CD4-positive, alpha-beta T cell treated with Interleukin-4 for 1 hour (primary cell): Measurements from ENCODE around the gene MCL1.

Experiments
- DNase-seq, 2 donors: peaks; one replicate each; pipeline ENCODE4 v3.0.0-alpha.2; 2020 to 2022

The MCL1 gene

DNA sequence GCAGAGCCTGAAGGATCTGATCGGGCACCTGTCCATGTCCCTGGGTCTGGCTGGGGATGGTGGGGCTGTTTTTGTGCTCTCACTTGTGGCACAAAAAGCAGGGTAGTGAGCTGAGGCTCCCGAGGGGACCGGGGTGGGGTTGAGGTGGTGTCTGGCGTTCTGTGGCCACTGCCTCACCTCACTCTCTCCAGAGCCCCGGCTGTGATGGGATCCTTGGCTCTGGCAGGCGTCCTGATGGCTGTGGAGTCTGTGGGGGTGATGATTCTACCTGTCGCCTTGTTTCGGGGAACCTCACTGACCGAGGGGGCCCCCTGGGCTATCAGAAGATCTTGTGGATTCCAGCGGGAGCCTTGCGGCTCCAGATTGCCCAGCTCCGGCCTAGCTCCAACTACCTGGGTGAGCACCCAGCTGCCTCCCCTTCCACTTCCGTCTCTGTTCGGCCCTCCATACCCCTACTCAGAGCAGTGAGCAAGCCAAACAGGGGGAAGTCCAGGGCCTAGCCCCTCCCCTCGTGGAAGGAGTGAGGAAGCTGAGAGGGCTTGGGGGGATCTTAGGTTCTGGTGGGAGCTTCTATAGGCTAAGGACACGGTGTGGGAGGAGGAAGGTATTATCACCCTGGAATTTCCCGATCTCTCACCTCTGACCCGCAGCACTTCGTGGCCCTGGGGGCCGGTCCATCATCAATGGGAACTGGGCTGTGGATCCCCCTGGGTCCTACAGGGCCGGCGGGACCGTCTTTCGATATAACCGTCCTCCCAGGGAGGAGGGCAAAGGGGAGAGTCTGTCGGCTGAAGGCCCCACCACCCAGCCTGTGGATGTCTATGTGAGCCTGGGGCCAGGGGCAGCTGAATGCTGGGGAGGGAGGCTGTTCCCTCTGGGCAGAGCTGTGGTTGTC lies 23.2 kb downstream of the MCL1 start:
- DNase-seq = no peak

DNA sequence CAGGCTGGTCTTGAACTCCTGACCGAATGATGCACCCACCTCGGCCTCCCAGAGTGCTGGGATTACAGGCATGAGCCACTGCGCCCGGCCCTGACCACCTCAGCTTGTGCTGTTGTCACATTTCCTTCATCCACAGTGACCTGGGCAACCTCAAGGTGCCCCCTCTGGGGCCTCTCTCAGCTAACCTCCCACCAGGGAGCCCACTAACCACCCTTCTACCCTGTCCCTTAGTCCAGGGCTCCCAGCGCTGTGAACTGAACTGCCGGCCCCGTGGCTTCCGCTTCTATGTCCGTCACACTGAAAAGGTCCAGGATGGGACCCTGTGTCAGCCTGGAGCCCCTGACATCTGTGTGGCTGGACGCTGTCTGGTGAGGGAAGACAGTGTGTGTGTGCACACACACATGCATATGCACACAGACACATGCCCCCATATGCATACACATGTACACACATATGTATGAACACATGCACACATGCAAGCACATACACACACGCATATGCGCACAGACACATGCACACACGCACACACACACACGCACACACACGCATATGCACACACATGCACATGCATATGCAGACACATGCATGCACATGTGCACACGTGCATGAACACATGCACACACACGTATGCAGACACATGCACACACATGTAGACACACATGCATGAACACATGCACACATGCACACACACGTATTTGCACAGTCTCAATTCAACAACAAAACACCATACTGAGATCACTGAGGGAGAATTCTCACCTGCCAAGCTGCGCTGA lies 24.0 kb downstream of the MCL1 start:
- DNase-seq = no peak

DNA sequence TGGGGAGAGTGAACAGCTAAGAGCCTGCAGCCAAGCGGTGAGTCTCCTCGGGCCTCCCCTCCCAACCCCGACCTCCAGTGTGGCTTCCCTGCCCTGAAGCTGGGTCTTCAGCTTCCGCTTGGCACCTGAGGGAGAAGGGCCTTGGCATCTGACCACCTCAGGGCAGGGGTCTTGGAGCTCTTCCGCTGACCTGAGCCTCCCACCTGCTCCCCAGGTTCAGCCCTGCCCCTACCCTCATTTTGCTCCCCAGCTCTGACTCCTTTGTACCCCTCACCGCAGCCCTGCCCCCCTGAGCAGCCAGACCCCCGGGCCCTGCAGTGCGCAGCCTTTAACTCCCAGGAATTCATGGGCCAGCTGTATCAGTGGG lies 25.3 kb downstream of the MCL1 start:
- no peak for DNase-seq

DNA sequence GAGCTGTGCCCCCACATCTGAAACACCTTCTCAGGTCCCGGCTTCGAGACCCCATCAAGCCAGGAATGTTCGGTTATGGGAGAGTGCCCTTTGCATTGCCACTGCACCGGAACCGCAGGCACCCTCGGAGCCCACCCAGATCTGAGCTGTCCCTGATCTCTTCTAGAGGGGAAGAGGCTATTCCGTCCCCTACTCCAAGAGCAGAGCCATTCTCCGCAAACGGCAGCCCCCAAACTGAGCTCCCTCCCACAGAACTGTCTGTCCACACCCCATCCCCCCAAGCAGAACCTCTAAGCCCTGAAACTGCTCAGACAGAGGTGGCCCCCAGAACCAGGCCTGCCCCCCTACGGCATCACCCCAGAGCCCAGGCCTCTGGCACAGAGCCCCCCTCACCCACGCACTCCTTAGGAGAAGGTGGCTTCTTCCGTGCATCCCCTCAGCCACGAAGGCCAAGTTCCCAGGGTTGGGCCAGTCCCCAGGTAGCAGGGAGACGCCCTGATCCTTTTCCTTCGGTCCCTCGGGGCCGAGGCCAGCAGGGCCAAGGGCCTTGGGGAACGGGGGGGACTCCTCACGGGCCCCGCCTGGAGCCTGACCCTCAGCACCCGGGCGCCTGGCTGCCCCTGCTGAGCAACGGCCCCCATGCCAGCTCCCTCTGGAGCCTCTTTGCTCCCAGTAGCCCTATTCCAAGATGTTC lies 25.9 kb downstream of the MCL1 start:
- no peak for DNase-seq

DNA sequence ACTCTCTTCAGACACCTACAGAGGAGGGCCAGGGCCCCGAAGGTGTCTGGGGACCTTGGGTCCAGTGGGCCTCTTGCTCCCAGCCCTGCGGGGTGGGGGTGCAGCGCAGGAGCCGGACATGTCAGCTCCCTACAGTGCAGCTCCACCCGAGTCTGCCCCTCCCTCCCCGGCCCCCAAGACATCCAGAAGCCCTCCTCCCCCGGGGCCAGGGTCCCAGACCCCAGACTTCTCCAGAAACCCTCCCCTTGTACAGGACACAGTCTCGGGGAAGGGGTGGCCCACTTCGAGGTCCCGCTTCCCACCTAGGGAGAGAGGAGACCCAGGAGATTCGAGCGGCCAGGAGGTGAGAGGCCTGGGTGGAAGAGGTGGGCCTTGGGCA lies 26.5 kb downstream of the MCL1 start:
- DNase-seq = no peak

DNA sequence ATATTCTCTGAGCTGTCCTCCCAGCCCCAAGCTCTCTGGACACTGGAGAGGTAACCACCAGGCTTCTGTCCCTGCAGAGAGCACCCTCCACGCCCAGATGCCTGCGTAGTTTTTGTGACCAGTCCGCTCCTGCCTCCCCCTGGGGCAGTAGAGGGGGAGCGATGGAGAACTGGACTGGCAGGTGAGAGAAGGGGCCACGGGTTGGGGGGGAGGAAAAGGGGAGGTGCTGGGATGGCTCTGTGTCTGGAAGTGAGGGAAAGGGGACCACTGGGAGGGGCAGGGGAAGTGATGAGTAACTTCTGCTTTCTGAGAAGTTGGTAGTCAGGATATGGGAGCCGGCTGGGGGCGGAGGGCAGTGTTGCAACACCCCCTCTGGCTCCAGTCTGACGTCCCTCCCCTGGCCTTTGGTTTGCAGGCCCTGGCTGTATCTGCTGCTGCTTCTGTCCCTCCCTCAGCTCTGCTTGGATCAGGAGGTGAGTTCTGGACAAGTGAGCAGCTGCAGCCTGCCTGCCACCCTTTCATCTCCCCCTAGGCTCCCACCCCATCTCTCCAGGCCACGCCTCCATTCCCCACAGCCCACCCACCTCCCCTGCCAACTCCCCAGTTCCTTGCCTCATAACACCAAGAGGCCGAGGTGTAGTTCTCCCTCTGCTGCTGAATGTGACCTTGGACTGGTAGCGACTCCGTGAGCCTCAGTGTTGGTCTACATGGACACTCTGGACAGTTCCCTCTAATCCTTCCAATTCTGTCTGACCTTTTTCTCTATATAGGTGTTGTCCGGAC lies 27.1 kb downstream of the MCL1 start:
- peak in 1 of 2 donors; percentile 76 for DNase-seq

DNA sequence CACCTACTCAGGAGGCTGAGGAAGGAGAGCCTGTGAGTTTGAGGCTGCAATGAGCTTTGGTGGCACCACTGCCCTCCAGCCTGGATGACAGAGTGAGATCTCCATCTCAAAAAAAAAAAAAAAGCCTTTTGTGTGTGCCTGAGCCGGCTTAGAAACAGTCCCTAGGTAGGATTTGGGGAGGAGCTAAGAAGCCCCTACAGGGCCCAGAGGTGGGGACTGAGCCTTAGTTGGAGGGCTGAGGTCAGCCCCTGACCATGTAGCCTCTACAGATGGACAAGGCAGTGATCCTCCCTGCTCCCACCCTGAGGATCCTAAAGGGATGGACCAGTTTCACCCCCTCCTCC lies 27.7 kb downstream of the MCL1 start:
- DNase-seq = no peak

DNA sequence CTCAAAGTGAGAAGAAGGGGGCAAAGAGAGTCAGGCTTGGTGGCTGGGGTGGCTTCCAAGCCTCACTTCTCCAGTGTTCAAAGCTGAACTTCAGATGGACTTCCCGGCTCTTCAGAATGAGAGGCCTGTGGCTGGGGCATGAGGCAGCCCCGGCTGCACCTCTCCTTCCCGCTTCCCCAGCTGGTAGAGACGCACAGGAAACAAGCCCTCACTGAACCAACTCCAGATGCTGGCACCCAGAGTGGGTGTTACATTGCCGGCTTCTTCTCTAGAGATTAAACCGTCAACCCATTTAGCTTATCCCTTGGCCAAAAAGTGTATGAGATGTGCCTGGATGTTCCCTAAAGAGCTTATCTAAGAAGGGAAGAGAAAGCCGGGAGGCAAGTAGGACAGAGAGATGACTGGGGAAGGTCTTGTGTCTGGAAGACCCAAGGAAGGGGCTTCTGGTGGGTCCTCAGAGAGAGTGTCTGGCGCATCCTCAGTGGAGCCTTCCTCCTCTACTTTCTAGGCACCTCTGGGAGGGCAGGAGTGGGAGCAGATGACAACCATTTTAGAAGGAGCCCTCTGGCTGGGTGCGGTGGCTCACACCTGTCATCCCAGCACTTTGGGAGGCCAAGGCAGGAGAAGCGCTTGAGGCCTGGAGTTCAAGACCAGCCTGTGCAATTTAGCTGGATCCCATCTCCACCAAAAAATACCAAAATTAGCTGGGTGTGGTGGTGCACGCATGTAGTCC lies 28.2 kb downstream of the MCL1 start:
- DNase-seq = no peak

DNA sequence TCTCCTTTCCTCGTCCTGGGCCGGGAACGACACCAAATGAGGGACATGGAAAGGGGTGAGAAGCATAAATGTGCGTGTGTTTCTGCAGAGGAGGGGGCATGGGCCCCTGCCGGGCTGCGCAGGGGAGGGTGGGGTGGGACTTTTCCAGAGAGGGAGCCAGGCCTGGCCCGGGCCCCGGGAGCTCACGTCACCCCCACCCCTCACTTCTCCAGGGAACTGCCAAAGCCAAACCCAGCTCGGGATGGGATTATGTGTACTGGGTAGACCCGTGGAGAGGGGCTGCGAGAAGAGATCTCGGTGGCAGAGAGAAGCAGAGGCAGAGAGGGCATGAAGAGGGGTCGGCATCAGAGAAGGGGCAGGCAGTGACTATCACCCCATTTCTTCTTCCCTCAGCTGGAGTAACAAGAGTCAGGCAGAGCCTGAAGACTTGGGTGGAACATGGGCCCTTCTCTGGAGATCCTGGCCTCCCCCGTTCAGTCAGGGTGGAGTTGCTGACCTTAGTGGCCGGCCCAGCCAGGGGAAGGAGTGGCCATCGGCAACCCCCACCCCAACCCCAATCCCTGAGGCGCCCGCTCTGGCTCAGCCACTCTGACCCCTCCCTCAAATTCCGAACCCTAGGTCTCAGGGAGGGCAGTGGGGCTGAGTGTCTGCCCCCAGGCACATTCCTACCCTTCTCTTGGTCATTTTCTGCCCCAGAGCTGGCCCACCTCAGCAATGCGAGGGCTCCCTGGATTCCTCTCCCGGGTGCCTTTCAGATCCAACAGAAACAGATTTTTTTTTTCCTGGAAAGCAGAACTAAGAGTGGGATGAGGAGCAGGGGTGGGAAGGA lies 29.0 kb downstream of the MCL1 start:
- DNase-seq = no peak

DNA sequence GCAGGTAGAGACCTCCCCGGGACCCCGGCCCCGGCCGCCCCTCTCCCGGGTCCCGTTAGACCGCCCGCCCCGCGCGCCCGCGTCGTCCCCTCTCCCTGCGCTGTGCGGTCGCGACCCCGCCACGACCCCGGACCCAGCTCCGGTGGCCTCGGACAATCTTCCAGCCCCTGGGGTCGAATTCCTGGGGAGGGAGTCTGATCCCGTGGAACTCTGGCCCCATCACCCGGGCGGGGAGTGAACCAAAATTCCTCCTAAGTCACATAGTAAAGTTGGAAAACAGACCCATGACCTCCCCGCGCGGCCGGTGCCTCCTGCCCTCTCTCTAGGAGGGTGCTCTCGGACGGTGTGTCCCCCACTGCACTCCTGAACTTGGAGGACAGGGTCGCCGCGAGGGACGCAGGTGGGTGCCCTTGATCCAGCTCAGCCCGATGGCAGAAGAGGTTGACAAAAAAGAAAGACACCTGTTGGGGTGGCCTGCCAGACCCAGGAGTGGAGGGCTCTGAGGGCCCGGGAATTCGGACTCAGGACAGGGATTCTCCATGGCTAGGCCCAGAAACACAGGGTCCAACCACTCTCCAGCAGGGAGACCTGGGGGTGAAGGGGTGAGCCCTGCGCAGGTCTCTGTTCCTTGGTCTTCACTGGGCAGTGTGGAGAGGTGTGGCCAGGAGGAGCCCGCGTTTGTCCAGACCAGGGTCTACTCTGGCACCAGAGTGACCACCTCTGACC lies 29.8 kb downstream of the MCL1 start:
- no peak for DNase-seq

DNA sequence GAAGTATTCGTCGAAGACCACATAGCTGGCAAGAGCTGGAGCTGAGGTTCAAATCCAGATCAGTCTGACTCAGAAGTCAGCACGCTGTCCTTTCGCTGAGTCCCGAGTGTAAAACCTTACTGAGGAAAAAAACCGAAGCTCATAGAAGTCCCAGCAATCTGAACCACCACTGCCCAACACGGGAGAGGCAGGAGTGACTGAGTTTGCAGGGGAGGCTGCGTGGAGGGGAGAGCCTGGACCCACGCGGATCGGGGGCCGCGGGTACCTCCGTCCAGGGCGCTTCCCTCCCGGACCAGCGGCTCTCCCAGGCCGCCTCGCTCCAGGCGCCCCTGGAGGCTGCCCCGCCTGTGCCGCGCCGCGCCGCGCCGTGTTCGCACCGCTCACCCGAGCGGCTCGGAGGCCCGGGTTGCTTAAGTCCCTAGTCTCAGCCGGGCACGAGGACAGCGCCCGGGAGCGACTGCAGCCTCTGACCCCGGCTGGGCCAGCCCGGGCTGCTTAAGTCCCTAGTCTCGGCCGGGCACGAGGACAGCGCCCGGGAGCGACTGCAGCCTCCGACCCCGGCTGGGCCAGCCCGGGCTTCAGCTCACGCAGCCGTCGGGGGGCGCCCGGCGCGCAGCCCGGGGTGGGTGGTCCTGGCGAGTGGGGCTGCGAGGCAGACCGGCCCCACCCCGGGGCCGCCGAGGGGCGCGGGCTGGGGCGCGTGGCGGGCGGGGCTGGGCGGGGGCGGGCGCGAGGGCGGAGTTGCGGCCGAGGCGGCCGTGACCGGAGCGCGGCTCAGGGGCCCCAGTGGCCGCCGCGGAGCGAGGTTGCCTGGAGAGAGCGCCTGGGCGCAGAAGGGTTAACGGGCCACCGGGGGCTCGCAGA lies 30.5 kb downstream of the MCL1 start, which contains the start of gene ADAMTSL4:
ADAMTSL4 (plus strand) TSS at position 777 of the 864 bp plus-strand sequence. CDS start 2,881 bp downstream, outside the sequence.
- DNase-seq = peak in 1 of 2 donors; percentile 37

DNA sequence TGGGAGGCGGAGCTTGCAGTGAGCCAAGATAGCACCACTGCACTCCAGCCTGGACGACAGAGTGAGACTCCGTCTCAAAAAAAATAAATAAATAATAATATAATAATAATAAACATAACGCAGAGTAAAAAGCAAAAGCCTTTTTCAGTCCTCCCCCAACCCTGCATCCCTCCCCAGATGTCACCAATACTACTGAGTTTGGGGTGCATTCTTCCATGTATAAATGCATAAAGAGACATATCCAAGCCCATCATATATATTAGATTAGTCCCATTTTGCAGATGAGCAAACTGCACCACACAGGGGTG lies 31.1 kb downstream of the MCL1 start:
- DNase-seq = no peak

DNA sequence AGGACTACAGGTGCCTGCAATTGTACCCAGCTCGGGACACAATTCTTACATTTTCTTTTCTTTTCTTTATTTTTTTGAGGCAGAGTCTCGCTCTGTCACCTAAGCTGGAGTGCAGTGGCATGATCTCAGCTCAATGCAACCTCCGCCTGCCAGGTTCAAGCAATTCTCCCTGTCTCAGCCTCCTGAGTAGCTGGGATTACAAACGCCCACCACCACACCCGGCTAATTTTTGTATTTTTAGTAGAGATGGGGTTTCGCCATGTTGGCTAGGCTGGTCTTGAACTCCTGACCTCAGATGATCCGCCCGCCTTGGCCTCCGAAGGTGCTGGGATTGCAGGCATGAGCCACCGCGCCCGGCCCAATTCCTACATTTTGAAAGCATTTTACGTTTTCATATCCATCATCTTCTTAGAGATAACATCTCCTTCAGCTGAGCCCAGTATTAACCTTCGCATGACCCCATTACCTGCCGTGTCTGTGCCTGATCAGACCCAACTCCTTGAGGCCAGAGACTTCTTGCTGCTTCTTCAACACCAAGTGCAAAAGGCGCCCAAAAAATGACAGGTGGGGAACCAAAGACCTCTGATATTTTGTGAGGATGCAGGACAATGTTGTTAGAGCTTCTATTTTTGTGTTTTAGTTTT lies 33.0 kb downstream of the MCL1 start:
- no peak for DNase-seq

DNA sequence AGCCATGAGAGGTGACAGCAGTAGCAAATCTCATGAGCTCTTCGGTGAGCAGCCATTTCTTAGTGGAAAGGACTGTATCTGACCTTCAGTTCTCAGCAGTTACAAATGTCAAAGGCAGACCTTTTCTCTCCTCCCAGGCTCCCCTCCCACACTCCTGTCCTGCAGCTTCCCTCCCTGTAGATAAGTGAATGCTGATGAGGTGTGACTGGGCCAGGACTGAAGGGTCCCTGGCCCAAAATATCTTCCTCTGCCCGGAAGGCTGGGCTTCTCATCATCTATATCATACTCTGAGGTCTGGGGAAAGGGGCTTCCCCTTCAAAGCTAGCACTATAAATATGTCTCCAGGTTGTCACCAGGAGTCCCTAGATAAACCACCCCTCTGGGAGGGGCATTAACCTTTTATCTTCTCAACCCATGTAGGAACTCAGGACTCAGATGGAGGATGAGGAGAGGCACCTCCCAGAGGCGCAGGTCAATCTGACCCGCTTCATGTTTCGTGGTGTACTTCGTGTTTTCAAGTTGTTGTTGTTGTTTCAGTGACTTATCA lies 33.9 kb downstream of the MCL1 start:
- no peak for DNase-seq

DNA sequence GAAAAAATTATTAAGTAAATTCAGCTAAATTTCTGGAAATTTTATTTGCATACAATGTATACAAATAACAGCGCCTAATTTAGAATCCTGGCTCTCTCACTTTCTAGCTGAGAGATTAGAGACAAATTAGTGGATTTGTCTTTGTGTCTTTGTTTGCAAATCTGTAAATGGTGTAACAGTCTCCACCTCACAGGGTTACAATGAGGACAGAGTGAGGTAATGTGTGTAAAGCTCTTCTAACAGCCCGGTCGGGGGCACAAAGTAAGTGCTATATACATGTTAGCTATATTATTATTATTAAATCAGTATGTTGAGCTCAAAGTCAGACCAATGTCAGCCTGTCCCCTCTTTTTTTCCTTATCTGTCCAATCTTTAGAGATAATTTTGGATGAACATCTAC lies 35.2 kb downstream of the MCL1 start:
- no peak for DNase-seq

DNA sequence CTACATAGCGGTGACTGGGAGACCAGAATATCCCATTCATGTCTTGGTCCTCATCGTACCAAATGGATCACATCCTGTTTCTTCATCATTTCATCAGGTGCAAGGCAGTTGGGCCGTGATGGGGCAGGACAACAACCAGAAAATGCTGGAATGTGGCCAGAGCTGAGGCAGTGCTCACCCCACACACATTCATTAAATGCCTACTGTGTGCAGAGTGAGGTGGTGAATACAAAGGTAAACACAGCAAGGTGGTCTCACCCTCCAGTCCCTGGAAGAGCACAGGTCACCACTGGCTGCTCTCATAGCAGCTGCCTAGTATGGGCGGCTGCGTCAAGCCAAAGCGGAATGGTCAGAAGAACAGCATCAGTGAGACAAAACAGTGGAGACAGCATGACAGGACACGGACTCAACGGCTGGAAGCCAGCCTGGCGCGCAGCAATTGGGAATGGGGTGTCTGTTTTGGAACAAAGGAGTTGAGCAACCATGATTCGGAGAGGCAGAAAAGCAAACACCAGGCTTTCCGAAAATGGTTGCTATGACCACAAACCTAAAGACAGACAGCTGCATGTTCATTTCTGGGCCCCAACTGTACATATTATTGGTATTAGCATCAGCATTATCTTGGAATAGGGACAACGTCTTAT lies 35.8 kb downstream of the MCL1 start:
- no peak for DNase-seq

DNA sequence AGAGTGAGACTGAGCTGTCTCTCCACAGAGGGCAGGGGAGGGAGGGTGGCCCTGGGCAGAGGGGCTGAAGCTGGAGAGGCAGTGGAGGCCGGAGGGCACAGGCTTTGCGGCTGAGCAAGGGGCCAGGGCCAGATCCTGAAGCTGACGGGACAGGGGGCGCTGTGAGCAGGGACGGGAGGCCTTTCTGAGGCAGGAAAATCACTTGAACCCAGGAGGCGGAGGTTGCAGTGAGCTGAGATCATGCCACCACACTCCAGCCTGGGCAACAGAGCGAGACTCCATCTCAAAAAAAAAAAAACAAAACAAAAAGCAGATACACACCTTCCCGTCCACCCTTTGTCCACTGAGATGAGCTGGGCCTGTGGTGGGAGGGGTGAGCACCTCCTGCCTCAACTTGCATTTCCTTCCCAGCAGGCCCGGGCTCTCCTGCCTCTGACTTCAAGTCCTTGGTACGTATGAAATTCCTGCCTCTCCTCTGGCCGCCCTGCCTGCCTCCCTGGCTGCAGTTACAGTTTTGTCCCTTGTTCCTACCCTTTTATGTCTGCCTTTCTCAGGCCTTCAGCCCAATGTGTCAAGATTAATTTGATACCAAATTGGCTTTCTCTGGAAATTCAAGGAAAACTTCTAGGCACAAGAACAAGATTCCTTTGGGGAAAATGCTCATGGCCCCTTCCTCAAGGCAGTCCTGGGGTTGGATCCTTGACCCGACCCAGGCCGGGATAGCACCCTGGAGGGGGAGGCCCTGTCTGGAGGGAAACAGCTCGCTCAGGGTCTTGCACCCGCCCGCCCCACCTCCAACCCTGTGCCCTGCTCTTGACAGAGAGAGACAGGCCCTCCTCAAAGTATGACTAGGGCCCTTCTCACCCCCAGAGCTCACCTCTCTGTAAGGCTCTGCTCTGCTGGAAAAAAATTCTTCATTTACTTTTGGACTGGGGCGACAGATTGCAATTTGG lies 41.4 kb downstream of the MCL1 start:
- no peak for DNase-seq
